ENCODE data around the gene PCDHB15.

Gene PCDHB15

DNA sequence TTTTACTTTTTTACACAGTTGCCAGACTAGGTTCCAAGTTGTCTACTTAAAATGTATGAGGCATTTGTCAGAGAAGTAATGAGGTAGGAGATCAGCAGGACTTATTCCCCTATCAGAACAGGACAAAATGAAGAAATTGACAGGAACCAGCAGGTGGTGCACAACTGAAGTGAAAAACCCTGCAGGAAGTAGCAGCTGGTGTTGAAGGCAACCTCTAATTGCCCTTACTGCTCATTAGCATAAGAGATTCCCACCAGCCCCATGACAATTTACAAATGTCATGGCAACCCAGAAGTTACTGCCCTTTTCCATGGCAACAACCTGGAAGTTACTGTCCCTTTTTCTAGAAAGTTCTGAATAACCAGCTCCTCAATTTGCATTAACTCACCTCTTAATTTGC lies 5.4 kb downstream of the PCDHB15 start:
- DNase-seq = no peak

DNA sequence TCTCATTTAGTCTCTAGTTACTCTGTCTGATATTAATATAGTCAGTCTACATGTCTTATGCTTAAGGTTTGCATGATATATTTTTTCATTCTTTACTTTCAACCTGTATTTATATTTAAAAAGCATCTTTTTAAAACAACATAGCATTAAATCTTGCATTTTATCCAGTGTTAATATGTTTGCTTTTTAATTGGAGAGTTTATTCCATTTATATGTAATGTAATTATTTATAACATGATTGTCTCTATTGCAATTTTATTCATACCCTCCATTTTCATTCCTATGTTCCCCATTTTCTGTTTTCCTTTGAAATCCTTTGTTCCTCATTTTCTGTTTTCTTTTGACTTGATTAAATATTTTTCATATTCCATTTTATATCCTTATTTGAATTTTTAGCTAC lies 13.3 kb downstream of the PCDHB15 start:
- no peak for DNase-seq

DNA sequence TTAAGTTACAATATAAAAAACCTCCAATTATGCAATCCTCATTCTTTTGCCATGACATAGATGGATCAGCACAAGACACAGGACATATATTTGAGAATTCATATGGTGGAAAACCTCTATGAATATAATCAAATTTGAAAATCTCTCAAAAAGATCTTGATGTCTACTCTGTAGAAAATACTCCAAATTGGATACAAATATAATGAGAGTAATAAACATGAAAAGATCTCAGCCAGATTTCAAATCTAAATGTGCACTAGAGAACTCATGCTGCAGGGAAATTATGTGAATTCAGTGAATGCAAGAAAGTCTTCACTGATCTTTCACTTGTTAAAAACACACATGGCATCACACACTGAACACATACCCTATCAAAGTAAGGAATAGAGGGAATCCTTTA lies 13.8 kb downstream of the PCDHB15 start:
- DNase-seq = no peak

DNA sequence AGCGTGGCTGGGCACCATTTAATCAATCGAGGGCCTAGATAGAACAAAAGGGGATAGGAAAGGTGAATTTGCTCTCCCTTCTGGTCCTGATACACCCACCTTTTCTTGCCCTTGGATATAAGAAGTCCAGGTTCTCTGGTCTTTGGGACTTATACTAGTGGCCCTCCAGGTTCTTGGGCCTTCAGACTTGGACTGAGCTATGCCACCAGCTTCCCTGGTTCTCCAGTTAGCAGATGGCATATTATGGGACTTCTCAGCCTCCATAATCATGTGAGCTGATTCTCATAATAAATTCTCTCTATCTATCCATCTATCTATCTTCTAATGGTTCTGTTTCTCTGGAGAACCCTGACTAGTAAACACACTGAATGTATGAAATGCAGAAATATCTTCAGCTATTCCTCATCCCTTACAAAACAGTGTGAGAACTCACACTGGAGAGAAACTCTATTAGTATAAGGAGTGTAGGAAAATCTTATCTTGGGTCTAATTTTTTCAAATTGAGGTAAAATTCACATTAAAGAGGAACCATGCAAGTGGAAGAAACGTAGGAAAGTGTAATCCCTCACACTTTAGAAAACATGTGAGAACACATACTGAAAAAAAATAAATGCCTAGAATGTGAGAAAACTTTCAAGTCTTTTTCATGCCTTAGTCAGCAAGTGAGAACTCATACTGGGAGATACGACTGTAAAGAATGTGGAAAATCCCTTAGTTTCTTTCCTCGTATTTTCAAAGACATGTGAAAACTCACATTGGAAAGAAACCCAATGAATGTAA lies 15.5 kb downstream of the PCDHB15 start:
- no peak for DNase-seq

DNA sequence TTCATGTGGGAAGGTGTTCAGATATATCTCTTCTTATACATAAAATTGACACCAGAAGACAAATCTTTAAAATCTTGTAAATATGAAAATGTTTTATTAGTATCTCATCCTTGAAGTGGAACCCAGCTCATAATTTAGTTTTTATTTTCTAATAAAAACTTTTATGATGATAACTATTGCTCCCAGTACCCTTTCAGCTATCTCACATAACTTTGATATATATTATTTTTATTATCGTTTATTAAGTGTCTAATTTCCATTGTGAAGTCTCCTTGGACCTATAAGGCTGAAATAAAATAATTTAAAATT lies 16.0 kb downstream of the PCDHB15 start:
- no peak for DNase-seq

DNA sequence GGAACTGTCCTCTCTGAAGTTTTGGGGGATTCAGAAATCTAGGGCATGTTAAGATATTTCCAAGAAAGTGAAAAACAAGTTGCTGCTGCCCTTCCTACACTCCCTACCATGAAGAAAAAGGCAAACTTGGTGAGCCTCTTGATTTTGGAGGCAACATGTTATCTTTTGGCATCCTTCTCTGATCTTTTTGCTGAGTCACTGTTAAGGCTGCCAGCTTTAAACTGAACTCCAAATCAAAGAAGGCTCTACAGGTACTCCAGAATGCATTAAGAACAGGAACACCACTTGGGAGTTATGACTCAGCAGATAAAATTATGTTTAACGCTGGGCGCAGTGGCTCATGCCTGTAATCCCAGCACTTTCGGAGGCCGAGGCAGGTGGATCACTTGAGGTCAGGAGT lies 24.0 kb downstream of the PCDHB15 start:
- no peak for DNase-seq

DNA sequence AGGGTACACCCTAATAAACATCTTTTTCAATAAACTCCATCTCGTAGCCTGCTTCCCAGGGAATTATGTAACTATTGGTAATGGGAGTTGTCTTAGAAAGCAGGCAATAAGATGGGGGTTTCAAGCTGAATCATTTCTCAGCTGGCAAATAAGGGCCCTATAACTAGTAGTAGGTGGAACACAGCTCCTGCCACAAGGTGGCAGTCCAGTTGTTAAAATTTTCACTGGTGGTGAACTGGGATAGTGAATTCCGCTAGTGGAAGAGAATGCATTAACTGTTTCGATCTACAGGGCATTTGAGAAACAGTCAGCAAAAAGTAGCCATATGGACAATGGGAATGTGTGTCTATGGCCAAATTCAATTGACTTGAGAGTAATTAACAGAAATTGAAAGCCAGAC lies 27.7 kb downstream of the PCDHB15 start:
- DNase-seq = no peak

DNA sequence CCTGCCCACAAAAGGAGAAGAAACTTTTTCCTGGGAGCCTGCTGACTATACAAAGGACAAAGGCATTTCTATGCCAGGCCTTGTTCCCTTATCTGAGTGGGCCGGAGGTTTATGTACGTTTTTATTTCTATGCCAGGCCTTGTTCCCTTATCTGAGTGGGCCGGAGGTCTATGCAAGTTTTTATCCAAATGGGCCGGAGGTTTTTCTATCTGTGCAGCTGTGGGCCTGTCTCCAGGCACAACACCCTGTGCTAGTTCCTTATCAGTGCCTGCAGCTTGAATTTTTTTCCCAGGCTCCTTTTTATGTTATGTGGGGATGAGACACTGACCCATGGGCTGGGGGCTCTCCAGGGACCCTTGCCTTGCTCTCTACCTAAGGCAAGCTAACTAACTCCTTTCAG lies 53.2 kb downstream of the PCDHB15 start:
- DNase-seq = no peak
